ENCODE measurements around the gene CYB5R3. TPM values are rescaled to one million over a fixed set of nuclear protein-coding genes. Genes with fewer than 3 reads are reported as not detected.

The CYB5R3 gene
- total and polyA plus RNA-seq, 2 experiments from 2014 or later = 378 to 907 TPM

GRCh38 chr22:42644422-42645340 lies 4.5 kb downstream of the CYB5R3 start:
- no peaks in the 10 kb centered on the region for H3K36me3 ChIP-seq (ENCODE audit: low read depth)
- peak overlapping the region; percentile 94 for H3K27ac ChIP-seq
- H3K4me2 ChIP-seq (ENCODE audit: unreplicated experiment) = peak overlapping the region; percentile 57
- peak; percentile 73 for DNase-seq
- H3K9me2 ChIP-seq (ENCODE audit: insufficient read depth) = no peaks in the 10 kb centered on the region
- no peak for TF ChIP-seq EZH2phosphoT487 (IDR thresholded peaks at IDR 0.05; ENCODE audit: insufficient read depth, low read depth)
- H3K9me3 ChIP-seq (ENCODE audit: low read depth) = no peaks in the 10 kb centered on the region
- peaks cover 95% of the 10 kb centered on the region for H3K79me2 ChIP-seq (ENCODE audit: insufficient read depth)
- peak overlapping the region; percentile 51 for H3K4me3 ChIP-seq
- no peak overlapping the region for H2AFZ ChIP-seq
- no peaks in the 10 kb centered on the region for H4K20me1 ChIP-seq (ENCODE audit: insufficient read depth)
- H3K27me3 ChIP-seq (replicated peaks; ENCODE audit: insufficient read depth) = no peaks in the 10 kb centered on the region
- peaks cover 7% of the 10 kb centered on the region; the same call in 1 of the 2 replicates for H3F3A ChIP-seq (ENCODE audit: insufficient read depth)
- 7 to 9% methylated on average over 22 of the region's 22 CpGs for WGBS, 2 experiments (ENCODE audit: low coverage in 1 of 2, low lambda C conversion rate in 2 of 2, missing lambda C conversion rate in 2 of 2)
- H3K9ac ChIP-seq = peak overlapping the region; percentile 99
- peaks cover 39% of the 10 kb centered on the region for H3K4me1 ChIP-seq (ENCODE audit: insufficient read depth)
- in situ Hi-C loops (cut with MboI) = no loop called here

- no peaks in the 10 kb centered on the region for H3K9me3 ChIP-seq (ENCODE audit: low read depth)
- in situ Hi-C loops (cut with MboI) = no loop called here
- H3K4me3 ChIP-seq = peak overlapping the region; percentile 51; the same call in 1 of the 2 replicates
- no peaks in the 10 kb centered on the region for H3K36me3 ChIP-seq (ENCODE audit: low read depth)
- peaks cover 7% of the 10 kb centered on the region; the same call in 1 of the 2 replicates for H3F3A ChIP-seq (ENCODE audit: insufficient read depth)
- WGBS, 2 experiments (ENCODE audit: low coverage in 1 of 2, low lambda C conversion rate in 2 of 2, missing lambda C conversion rate in 2 of 2) = 90 to 91% methylated on average over 13 to 14 of the region's 14 CpGs
- H3K4me1 ChIP-seq (ENCODE audit: insufficient read depth) = peaks cover 44% of the 10 kb centered on the region
- peak overlapping the region; percentile 94 for H3K27ac ChIP-seq
- DNase-seq = no peak
- no peaks in the 10 kb centered on the region for H4K20me1 ChIP-seq (ENCODE audit: insufficient read depth)
- TF ChIP-seq EZH2 (IDR thresholded peaks at IDR 0.05; ENCODE audit: insufficient read depth, poor library complexity, severe bottlenecking) = no peak
- H3K9me2 ChIP-seq (ENCODE audit: insufficient read depth) = no peaks in the 10 kb centered on the region
- H3K79me2 ChIP-seq (ENCODE audit: insufficient read depth) = peaks cover 100% of the 10 kb centered on the region
- no peaks in the 10 kb centered on the region for H3K27me3 ChIP-seq (replicated peaks; ENCODE audit: insufficient read depth)
- no peak overlapping the region for H2AFZ ChIP-seq
- peak overlapping the region; percentile 99 for H3K9ac ChIP-seq
- peak overlapping the region; percentile 57 for H3K4me2 ChIP-seq (ENCODE audit: unreplicated experiment)
These were observed 5.4 kb downstream of the CYB5R3 start for GRCh38 chr22:42643634-42644421.

- Histone ChIP-seq H3K4me3 (no peak overlapping the region), H3K36me3 (ENCODE audit: low read depth) (no peaks in the 10 kb centered on the region), H3K9me3 (ENCODE audit: low read depth) (no peaks in the 10 kb centered on the region), H3K9me2 (ENCODE audit: insufficient read depth) (no peaks in the 10 kb centered on the region), H3K27ac (no peak overlapping the region), H3F3A (ENCODE audit: insufficient read depth) (peaks cover 4% of the 10 kb centered on the region; the same call in 1 of the 2 replicates), H3K27me3 (replicated peaks; ENCODE audit: insufficient read depth) (no peaks in the 10 kb centered on the region), H3K79me2 (ENCODE audit: insufficient read depth) (peaks cover 100% of the 10 kb centered on the region), H3K4me1 (ENCODE audit: insufficient read depth) (peaks cover 44% of the 10 kb centered on the region), H4K20me1 (ENCODE audit: insufficient read depth) (no peaks in the 10 kb centered on the region), H2AFZ (no peak overlapping the region), H3K9ac (no peak overlapping the region), H3K4me2 (ENCODE audit: unreplicated experiment) (no peak overlapping the region)
- in situ Hi-C loops (cut with MboI) = no loop called here
- TF ChIP-seq EZH2phosphoT487 (IDR thresholded peaks at IDR 0.05; ENCODE audit: insufficient read depth, low read depth) (no peak), EZH2 (IDR thresholded peaks at IDR 0.05; ENCODE audit: insufficient read depth, poor library complexity, severe bottlenecking) (no peak)
- DNase-seq = no peak
- WGBS, 2 experiments (ENCODE audit: low coverage in 1 of 2, low lambda C conversion rate in 2 of 2, missing lambda C conversion rate in 2 of 2) = 90 to 92% methylated on average over 7 to 12 of the region's 12 CpGs
These were observed 6.2 kb downstream of the CYB5R3 start for GRCh38 chr22:42642806-42643633.
